Epidermal melanocyte (primary cell): ENCODE results near the gene MMP28.

Experiments
- DNase-seq: peaks from one replicate; pipeline ENCODE4 v3.0.0; 2011; ENCODE audit warnings: low spot score; ENCODE audit not compliant: insufficient read length

The MMP28 gene

GRCh38 chr17:35726127-35726952, 69.1 kb downstream of the MMP28 start:
- peak; percentile 75 for DNase-seq

GRCh38 chr17:35725802-35726126, 69.7 kb downstream of the MMP28 start:
- DNase-seq: no peak

GRCh38 chr17:35725058-35725457, 70.4 kb downstream of the MMP28 start:
- DNase-seq: no peak

GRCh38 chr17:35723735-35724134, 71.7 kb downstream of the MMP28 start:
- no peak for DNase-seq

- no peak for DNase-seq
Observed at GRCh38 chr17:35717475-35717874, 78.0 kb downstream of the MMP28 start.

- no peak for DNase-seq
Observed at GRCh38 chr17:35716897-35717465, 78.5 kb downstream of the MMP28 start.

GRCh38 chr17:35716173-35716572, 79.3 kb downstream of the MMP28 start:
- no peak for DNase-seq
